ENCODE measurements around the gene KDM3B. TPM values are rescaled to one million over a fixed set of nuclear protein-coding genes. Genes with fewer than 3 reads are reported as not detected.
A peak's percentile ranks its signal among the peaks of the same experiment; 100 is the strongest.

KDM3B gene
- total and polyA plus RNA-seq, 2 of the 8 experiments (the other 6 are each of a cell fraction or from before 2014, with no cell fraction given): 27.1 to 78.1 TPM

DNA sequence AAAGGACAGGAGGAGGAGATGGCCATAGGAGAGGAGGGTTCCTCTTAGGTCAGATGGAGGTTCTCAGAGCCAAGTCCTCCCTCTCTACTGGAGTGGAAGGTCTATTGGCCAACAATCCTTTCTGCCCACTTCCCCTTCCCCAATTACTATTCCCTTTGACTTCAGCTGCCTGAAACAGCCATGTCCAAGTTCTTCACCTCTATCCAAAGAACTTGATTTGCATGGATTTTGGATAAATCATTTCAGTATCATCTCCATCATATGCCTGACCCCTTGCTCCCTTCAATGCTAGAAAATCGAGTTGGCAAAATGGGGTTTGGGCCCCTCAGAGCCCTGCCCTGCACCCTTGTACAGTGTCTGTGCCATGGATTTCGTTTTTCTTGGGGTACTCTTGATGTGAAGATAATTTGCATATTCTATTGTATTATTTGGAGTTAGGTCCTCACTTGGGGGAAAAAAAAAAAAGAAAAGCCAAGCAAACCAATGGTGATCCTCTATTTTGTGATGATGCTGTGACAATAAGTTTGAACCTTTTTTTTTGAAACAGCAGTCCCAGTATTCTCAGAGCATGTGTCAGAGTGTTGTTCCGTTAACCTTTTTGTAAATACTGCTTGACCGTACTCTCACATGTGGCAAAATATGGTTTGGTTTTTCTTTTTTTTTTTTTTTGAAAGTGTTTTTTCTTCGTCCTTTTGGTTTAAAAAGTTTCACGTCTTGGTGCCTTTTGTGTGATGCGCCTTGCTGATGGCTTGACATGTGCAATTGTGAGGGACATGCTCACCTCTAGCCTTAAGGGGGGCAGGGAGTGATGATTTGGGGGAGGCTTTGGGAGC, 115.9 kb downstream of the KDM3B start (continued):
- TF ChIP-seq, protein P1, sequence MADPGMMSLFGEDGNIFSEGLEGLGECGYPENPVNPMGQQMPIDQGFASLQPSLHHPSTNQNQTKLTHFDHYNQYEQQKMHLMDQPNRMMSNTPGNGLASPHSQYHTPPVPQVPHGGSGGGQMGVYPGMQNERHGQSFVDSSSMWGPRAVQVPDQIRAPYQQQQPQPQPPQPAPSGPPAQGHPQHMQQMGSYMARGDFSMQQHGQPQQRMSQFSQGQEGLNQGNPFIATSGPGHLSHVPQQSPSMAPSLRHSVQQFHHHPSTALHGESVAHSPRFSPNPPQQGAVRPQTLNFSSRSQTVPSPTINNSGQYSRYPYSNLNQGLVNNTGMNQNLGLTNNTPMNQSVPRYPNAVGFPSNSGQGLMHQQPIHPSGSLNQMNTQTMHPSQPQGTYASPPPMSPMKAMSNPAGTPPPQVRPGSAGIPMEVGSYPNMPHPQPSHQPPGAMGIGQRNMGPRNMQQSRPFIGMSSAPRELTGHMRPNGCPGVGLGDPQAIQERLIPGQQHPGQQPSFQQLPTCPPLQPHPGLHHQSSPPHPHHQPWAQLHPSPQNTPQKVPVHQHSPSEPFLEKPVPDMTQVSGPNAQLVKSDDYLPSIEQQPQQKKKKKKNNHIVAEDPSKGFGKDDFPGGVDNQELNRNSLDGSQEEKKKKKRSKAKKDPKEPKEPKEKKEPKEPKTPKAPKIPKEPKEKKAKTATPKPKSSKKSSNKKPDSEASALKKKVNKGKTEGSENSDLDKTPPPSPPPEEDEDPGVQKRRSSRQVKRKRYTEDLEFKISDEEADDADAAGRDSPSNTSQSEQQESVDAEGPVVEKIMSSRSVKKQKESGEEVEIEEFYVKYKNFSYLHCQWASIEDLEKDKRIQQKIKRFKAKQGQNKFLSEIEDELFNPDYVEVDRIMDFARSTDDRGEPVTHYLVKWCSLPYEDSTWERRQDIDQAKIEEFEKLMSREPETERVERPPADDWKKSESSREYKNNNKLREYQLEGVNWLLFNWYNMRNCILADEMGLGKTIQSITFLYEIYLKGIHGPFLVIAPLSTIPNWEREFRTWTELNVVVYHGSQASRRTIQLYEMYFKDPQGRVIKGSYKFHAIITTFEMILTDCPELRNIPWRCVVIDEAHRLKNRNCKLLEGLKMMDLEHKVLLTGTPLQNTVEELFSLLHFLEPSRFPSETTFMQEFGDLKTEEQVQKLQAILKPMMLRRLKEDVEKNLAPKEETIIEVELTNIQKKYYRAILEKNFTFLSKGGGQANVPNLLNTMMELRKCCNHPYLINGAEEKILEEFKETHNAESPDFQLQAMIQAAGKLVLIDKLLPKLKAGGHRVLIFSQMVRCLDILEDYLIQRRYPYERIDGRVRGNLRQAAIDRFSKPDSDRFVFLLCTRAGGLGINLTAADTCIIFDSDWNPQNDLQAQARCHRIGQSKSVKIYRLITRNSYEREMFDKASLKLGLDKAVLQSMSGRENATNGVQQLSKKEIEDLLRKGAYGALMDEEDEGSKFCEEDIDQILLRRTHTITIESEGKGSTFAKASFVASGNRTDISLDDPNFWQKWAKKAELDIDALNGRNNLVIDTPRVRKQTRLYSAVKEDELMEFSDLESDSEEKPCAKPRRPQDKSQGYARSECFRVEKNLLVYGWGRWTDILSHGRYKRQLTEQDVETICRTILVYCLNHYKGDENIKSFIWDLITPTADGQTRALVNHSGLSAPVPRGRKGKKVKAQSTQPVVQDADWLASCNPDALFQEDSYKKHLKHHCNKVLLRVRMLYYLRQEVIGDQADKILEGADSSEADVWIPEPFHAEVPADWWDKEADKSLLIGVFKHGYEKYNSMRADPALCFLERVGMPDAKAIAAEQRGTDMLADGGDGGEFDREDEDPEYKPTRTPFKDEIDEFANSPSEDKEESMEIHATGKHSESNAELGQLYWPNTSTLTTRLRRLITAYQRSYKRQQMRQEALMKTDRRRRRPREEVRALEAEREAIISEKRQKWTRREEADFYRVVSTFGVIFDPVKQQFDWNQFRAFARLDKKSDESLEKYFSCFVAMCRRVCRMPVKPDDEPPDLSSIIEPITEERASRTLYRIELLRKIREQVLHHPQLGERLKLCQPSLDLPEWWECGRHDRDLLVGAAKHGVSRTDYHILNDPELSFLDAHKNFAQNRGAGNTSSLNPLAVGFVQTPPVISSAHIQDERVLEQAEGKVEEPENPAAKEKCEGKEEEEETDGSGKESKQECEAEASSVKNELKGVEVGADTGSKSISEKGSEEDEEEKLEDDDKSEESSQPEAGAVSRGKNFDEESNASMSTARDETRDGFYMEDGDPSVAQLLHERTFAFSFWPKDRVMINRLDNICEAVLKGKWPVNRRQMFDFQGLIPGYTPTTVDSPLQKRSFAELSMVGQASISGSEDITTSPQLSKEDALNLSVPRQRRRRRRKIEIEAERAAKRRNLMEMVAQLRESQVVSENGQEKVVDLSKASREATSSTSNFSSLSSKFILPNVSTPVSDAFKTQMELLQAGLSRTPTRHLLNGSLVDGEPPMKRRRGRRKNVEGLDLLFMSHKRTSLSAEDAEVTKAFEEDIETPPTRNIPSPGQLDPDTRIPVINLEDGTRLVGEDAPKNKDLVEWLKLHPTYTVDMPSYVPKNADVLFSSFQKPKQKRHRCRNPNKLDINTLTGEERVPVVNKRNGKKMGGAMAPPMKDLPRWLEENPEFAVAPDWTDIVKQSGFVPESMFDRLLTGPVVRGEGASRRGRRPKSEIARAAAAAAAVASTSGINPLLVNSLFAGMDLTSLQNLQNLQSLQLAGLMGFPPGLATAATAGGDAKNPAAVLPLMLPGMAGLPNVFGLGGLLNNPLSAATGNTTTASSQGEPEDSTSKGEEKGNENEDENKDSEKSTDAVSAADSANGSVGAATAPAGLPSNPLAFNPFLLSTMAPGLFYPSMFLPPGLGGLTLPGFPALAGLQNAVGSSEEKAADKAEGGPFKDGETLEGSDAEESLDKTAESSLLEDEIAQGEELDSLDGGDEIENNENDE (IDR thresholded peaks at IDR 0.05; ENCODE audit: insufficient replicate concordance, low read length): peak; percentile 21
- TF ChIP-seq PHF8 (conservative IDR thresholded peaks at IDR 0.05; ENCODE audit: low read depth, low read length) (no peak), GABPA (IDR thresholded peaks at IDR 0.05; ENCODE audit: borderline replicate concordance, insufficient read depth, low read length) (no peak), CHD2 (IDR thresholded peaks at IDR 0.05; ENCODE audit: low read length) (peak; percentile 11; the same call in 1 of the 2 replicates), TAF7 (optimal IDR thresholded peaks at IDR 0.05; ENCODE audit: borderline replicate concordance, low read depth, low read length) (peak; percentile 44), GTF2F1 (IDR thresholded peaks at IDR 0.05; ENCODE audit: borderline replicate concordance, low read depth, low read length) (0 out of 2 replicates have a peak, but pooled peaks have one; percentile 2), ZNF274 (IDR thresholded peaks at IDR 0.05; ENCODE audit: borderline replicate concordance, extremely low read depth, low read length) (no peak), POLR2AphosphoS5 (IDR thresholded peaks at IDR 0.05; ENCODE audit: low read depth, low read length) (peak; percentile 86)
- TF ChIP-seq, protein P2, sequence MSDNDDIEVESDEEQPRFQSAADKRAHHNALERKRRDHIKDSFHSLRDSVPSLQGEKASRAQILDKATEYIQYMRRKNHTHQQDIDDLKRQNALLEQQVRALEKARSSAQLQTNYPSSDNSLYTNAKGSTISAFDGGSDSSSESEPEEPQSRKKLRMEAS (IDR thresholded peaks at IDR 0.05): 0 out of 2 replicates have a peak, but pooled peaks have one; percentile 2

All from H1 (cell line).